ENCODE results near the gene RPL35A. TPM values are rescaled to one million over a fixed set of nuclear protein-coding genes. Genes with fewer than 3 reads are reported as not detected.

Gene RPL35A
- total and polyA plus RNA-seq, 2 experiments from 2014 or later: 1,070 to 2,096 TPM

DNA sequence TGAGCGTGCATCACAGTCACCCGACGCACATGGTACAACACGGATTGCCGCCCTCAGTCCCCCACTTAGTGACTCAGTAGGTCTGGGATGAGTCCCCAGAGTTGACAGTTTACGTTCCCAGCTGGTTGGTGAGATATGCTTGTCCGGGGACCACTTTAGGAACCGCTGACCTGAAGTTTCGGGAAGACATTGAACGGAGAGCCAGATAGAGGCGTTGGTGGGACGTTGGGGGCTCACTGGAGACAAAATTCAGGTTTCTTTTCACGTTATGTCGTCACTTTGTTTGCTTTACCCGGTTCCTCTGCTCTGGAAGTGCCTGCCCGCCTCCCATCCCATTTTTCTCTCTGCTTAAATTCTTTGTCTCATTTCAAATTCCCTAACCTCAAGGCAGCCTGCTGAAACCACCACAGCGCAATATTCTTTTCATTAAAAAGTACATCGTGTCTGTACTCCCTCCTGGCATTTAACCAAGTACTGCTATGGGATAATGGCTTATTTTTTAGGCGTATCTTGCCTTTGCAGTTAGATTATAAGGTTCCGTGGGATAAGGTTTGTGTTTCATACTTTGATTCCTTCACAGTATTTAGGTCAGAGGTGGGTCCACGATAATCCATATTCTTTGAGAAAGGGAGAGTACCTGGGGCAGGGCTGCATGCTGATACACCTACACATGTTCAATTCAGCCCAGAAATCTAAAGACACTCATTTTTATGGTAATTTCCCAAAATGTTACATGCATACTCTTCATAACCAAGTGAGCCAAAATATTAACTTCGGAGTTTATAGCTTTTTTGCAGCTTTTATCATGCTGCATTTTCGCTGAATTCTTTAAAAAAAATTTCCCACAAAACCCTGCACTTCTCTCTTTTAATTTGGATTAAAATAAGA lies 10.9 kb downstream of the RPL35A start (continued):
- TF ChIP-seq, protein P1, sequence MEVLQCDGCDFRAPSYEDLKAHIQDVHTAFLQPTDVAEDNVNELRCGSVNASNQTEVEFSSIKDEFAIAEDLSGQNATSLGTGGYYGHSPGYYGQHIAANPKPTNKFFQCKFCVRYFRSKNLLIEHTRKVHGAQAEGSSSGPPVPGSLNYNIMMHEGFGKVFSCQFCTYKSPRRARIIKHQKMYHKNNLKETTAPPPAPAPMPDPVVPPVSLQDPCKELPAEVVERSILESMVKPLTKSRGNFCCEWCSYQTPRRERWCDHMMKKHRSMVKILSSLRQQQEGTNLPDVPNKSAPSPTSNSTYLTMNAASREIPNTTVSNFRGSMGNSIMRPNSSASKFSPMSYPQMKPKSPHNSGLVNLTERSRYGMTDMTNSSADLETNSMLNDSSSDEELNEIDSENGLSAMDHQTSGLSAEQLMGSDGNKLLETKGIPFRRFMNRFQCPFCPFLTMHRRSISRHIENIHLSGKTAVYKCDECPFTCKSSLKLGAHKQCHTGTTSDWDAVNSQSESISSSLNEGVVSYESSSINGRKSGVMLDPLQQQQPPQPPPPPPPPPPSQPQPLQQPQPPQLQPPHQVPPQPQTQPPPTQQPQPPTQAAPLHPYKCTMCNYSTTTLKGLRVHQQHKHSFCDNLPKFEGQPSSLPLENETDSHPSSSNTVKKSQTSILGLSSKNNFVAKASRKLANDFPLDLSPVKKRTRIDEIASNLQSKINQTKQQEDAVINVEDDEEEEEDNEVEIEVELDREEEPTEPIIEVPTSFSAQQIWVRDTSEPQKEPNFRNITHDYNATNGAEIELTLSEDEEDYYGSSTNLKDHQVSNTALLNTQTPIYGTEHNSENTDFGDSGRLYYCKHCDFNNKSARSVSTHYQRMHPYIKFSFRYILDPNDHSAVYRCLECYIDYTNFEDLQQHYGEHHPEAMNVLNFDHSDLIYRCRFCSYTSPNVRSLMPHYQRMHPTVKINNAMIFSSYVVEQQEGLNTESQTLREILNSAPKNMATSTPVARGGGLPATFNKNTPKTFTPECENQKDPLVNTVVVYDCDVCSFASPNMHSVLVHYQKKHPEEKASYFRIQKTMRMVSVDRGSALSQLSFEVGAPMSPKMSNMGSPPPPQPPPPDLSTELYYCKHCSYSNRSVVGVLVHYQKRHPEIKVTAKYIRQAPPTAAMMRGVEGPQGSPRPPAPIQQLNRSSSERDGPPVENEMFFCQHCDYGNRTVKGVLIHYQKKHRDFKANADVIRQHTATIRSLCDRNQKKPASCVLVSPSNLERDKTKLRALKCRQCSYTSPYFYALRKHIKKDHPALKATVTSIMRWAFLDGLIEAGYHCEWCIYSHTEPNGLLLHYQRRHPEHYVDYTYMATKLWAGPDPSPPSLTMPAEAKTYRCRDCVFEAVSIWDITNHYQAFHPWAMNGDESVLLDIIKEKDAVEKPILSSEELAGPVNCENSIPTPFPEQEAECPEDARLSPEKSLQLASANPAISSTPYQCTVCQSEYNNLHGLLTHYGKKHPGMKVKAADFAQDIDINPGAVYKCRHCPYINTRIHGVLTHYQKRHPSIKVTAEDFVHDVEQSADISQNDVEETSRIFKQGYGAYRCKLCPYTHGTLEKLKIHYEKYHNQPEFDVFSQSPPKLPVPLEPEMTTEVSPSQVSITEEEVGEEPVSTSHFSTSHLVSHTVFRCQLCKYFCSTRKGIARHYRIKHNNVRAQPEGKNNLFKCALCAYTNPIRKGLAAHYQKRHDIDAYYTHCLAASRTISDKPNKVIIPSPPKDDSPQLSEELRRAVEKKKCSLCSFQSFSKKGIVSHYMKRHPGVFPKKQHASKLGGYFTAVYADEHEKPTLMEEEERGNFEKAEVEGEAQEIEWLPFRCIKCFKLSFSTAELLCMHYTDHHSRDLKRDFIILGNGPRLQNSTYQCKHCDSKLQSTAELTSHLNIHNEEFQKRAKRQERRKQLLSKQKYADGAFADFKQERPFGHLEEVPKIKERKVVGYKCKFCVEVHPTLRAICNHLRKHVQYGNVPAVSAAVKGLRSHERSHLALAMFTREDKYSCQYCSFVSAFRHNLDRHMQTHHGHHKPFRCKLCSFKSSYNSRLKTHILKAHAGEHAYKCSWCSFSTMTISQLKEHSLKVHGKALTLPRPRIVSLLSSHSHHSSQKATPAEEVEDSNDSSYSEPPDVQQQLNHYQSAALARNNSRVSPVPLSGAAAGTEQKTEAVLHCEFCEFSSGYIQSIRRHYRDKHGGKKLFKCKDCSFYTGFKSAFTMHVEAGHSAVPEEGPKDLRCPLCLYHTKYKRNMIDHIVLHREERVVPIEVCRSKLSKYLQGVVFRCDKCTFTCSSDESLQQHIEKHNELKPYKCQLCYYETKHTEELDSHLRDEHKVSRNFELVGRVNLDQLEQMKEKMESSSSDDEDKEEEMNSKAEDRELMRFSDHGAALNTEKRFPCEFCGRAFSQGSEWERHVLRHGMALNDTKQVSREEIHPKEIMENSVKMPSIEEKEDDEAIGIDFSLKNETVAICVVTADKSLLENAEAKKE (CRISPR knock-in tag; IDR thresholded peaks at IDR 0.05): no peak
- TF ChIP-seq EZH2 (IDR thresholded peaks at IDR 0.05; ENCODE audit: low read depth, unreplicated experiment): no peak
- TF ChIP-seq, protein P2, sequence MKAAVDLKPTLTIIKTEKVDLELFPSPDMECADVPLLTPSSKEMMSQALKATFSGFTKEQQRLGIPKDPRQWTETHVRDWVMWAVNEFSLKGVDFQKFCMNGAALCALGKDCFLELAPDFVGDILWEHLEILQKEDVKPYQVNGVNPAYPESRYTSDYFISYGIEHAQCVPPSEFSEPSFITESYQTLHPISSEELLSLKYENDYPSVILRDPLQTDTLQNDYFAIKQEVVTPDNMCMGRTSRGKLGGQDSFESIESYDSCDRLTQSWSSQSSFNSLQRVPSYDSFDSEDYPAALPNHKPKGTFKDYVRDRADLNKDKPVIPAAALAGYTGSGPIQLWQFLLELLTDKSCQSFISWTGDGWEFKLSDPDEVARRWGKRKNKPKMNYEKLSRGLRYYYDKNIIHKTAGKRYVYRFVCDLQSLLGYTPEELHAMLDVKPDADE (IDR thresholded peaks at IDR 0.05): no peak
- TF ChIP-seq POLR2AphosphoS5 (IDR thresholded peaks at IDR 0.05; ENCODE audit: low read depth): no peak

DNA sequence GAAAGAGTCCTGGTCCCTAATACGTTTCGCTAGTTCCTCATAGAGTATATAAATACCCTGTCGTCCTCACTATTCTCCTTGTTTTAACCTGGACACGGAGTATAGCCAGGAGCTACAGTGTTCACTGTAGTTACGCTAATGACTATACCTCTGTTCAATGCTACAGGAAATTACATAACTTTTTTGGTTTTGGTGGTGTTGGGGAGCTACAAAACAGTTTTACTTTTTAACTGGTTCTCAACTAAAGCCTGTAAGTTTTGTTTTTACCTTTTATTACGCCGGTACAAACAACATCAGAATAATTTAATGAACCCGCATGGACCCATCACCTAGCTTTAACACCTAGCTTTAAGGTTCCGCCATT lies 11.6 kb downstream of the RPL35A start:
- no peak for DNase-seq (ENCODE audit: low spot score)
- Histone ChIP-seq H3K79me2 (replicated peaks; ENCODE audit: insufficient read depth) (no peaks in the 10 kb centered on the region), H3F3A (replicated peaks; ENCODE audit: low read depth) (peaks cover 10% of the 10 kb centered on the region), H3K4me1 (ENCODE audit: insufficient read depth) (peaks cover 6% of the 10 kb centered on the region; the same call in 1 of the 2 replicates), H3K4me3 (0 out of 2 replicates have a peak overlapping the region, but pooled peaks have one; percentile 91), H3K36me3 (ENCODE audit: insufficient read depth) (0 out of 2 replicates have a peak, but pooled peaks cover 3% of the 10 kb centered on the region), H4K20me1 (replicated peaks; ENCODE audit: insufficient read depth) (no peaks in the 10 kb centered on the region), H3K4me2 (peak overlapping the region; percentile 95), H3K27me3 (ENCODE audit: insufficient read depth) (no peaks in the 10 kb centered on the region), H3K9me2 (ENCODE audit: insufficient read depth) (no peaks in the 10 kb centered on the region), H3K27ac (ENCODE audit: low read depth) (no peak overlapping the region), H2AFZ (no peak overlapping the region)
- ATAC-seq: no peak
- no peak overlapping the region for H3K27ac Mint-ChIP-seq
- peaks cover 14% of the 10 kb centered on the region; the same call in 2 of the 3 replicates for H3K4me1 Mint-ChIP-seq
- peaks cover 5% of the 10 kb centered on the region; the same call in 1 of the 3 replicates for H3K36me3 Mint-ChIP-seq (ENCODE audit: low read depth)
- H3K27me3 Mint-ChIP-seq (ENCODE audit: insufficient read depth, low read depth, poor library complexity): peaks cover 18% of the 10 kb centered on the region
- H3K9me3 Mint-ChIP-seq: peaks cover 6% of the 10 kb centered on the region
- peak overlapping the region; percentile 34; the same call in 1 of the 3 replicates for H3K4me3 Mint-ChIP-seq
- TF ChIP-seq STAT1 (IDR thresholded peaks at IDR 0.05; ENCODE audit: unreplicated experiment) (no peak), ZNF331 (CRISPR knock-in tag; IDR thresholded peaks at IDR 0.05; ENCODE audit: low read depth) (no peak)
- TF ChIP-seq, protein P1 (CRISPR knock-in tag; IDR thresholded peaks at IDR 0.05): no peak

Measured in GM23338 (cell line).